GM21737 (cell line): Measurements from ENCODE around the gene S100A5.

Experiments used
- ATAC-seq: cut with Tn5 transposase; IDR thresholded peaks from one replicate; pipeline ENCODE4 v1.9.1; 2021; ENCODE audit warnings: mild to moderate bottlenecking, moderate library complexity; ENCODE audit not compliant: unreplicated experiment

The S100A5 gene

DNA sequence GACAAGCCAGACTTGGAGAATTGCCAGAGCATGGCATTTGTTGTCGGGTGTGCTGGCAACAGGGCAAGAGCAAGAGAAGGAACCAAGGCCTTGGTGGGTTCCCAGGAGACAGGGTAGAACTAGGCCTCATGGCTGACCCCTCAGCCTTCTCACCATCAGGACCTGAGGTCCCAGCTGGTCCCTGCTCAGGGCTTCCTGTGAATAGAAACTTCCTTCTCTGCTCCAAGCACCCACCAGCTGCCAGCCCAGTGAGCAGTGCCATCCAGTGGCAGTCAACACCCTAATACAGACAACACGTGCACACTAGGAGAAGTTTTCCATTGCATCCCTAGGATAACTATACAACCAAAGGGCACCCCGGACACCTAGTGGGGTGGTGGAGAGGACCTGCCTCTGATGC lies 27.7 kb downstream of the S100A5 start:
- no peak for ATAC-seq

- ATAC-seq = no peak
Measured at GRCh38 chr1:153510984-153511410, 29.7 kb downstream of the S100A5 start.

DNA sequence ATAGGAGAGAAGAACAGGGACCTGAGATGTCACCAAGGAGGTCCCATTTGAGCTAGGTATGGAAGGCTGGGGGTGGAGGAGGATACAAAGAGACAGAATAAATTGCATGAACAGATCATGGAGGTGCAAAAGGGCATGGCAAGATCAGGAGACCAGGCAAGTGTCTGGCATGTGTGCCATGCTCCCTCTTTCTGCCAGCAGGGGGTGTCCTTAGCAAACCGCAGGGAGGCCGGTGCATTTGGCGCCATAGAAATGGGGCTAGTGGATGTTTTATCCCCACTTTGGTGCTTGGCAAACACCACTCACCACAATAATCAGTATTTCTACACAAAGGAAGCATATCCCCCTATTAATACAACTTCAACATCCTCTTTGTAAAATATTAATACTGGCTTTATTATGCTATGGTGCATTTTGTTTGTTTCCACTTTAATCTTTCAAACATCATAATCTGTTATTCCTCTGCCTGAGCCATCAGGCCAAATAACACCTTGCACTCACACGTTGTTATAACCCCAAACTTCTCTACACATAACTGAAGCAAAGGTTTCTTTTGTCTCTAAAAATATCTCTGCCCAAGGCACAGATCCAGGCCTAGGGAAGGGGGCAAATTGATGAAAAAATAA lies 30.9 kb downstream of the S100A5 start:
- no peak for ATAC-seq

- ATAC-seq = no peak
Measured at GRCh38 chr1:153509036-153509435, 31.7 kb downstream of the S100A5 start.

DNA sequence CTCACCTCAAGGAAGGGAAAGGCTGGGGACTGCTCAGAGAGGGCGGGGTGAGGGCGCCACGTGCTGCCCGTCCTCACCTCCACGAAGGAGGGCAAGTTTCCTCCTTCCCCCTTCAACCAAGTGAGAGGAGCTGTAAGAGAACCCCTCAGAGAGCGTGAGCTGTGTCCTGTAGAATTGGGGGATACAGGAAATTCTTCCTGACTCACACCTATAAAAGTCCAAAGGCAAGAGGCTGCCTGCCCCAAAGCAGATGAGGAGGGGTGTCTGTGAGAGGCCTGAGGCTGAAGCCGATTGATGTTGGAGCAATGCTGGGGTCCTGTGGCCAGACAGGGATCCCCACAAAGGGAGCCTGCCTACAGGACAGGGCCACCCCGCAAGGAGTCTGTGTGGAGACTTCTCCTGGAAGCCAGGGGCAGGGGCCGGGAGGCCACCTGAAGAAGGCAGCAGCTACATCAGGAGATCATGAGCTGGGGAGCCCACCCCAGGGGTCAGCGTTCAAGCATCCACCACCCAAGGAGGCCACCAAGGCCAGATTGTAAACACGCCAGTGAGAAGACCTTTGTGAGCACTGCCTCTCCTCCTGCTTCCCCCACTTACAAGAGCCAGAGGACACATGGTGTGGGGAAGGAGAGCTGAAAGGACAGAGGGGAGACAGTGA lies 32.7 kb downstream of the S100A5 start:
- no peak for ATAC-seq

DNA sequence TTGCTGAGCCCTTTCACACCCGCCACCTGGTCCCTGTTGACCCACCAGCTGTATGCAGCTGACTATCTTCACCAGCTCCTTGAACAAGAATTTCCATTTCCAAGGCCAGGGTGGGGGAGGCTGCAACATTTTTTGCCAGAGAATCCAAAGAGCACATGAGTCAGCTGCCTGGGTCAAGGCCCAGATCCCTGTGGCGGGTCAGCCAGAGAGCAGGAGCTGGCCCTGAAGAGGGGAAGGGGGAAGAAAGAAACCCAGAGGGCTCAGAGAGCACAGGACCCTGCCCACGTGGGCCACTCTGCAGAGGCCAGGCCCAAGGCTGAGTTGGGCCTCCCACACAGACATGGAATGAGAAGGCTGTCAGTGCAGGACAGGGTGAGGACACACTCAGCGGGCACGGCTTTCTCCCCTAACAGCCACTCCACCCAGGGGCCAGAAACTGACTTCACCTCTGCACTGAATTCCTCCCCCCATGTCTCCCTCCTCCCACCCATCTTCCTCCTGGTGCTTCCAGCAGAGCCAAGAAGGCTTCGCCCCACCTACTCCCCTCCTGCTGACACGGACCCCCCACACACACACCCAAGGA lies 33.8 kb downstream of the S100A5 start:
- ATAC-seq = no peak

- ATAC-seq = no peak
Measured at GRCh38 chr1:153506386-153506785, 34.3 kb downstream of the S100A5 start.

DNA sequence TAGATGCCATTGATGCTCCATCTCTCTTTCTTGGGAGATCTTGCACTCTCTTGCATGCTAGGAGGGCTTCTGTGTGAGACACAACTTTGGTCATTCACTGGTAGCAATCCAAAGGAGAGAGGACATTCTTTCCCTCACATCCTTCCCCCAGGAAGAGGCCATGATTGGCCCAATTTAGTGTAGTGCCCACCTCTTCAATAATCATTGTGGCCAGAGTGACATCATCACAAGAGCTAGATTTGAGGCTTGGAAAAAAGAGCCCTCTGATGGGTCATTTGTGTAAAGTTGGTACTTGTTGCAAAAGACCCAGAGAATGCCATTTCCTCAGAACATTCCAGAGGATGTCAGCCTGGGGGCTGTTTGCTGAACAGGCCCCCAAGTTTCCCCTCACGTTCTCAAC lies 35.2 kb downstream of the S100A5 start:
- no peak for ATAC-seq

- ATAC-seq = no peak
Measured at GRCh38 chr1:153503766-153504165, 37.0 kb downstream of the S100A5 start.

- no peak for ATAC-seq
Measured at GRCh38 chr1:153498746-153499145, 42.0 kb downstream of the S100A5 start.

DNA sequence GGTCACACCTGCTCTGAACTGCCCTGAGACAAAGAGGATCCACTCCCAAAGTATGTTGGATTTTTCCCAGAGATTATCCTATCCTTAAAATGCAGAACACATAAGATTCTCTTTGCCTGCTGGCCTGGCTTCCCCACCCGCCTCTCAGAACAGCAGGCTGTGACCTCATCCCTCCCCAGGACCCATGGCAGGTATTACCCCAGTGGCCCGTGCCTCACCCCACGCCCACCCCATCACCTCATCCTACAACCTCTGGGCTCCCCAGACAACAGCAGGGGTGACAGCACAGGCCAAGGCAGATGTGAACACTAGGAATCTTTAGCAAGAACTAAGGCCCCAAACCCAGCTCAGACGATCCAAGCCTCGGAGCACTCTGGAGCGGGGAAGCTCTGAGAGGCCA lies 45.2 kb downstream of the S100A5 start:
- no peak for ATAC-seq

GRCh38 chr1:153494976-153495535 lies 45.7 kb downstream of the S100A5 start:
- ATAC-seq = no peak

DNA sequence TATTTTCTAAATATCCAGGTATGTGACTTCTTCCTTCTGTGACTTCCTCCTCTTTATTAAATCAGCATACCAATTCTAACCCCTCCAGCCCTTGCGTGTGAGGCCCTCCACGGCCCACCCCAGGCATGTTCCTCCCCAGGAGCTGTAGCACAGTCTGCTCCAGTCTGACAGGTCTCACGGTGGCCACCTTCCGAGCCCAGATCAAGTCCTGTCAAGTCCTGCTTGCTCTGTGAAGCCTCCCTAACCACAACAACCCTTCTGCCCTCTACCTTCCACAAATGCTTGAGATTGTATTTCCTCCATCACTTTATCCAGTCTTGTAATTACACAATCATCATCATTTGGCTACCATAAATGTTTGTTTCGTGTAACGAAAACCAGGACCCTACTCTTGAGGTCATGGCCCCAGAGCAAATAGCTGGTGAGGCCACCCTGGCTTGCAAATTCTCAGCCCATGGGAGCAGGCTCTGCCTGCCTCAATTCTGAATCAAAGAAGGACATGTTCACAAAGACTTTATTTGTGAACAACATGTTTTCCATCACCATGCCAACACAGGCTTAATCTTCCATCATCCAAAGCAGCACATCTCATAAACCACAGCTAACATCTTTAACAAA lies 47.3 kb downstream of the S100A5 start:
- ATAC-seq = no peak

GRCh38 chr1:153490272-153491051 lies 50.3 kb downstream of the S100A5 start:
- no peak for ATAC-seq

DNA sequence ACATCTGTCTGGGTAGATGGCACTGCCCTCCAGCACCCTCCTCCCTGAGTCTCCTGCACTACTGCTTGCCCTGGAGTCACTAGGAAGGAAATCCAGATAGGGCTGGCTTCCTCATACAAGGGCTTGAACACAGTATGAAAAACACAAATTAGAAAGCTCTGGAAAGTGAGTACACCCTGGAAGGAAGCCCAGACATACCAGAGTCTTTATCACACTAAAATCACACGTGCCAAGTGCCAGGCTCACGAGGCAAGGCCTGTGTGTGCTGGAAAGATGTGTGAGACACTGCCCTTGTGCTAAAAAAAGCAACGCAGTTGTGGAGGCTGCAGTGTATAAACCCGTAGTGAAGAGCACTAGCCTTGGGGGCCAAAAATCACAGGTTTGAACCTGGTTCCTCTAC lies 52.0 kb downstream of the S100A5 start:
- no peak for ATAC-seq

GRCh38 chr1:153487707-153488106 lies 53.0 kb downstream of the S100A5 start:
- ATAC-seq = no peak
